Nephron (organoid): ENCODE measurements around the gene MRGPRD.

Experiments used
- H3K27ac Mint-ChIP-seq, 3 experiments: 2 replicates each; pipeline ENCODE4 v1.8.0; 2020; ENCODE audit warnings: mixed read lengths in 3 of 3, mild to moderate bottlenecking in 2 of 3, moderate library complexity in 1 of 3
- H3K27me3 Mint-ChIP-seq: 2 replicates; pipeline ENCODE4 v1.8.0; 2021; ENCODE audit warnings: low read depth, mild to moderate bottlenecking, moderate library complexity, mixed read lengths
- H3K36me3 Mint-ChIP-seq: 2 replicates; pipeline ENCODE4 v1.8.0; 2020; ENCODE audit warnings: low read depth, mixed read lengths
- H3K4me1 Mint-ChIP-seq: 2 replicates; pipeline ENCODE4 v1.8.0; 2020; ENCODE audit warnings: mixed read lengths
- H3K4me3 Mint-ChIP-seq, 3 experiments: 2 replicates each; pipeline ENCODE4 v1.8.0; 2020; ENCODE audit warnings: mild to moderate bottlenecking in 3 of 3, mixed read lengths in 3 of 3, moderate library complexity in 2 of 3
- H3K9me3 Mint-ChIP-seq: 2 replicates; pipeline ENCODE4 v1.8.0; 2020; ENCODE audit warnings: mixed read lengths
- TF ChIP-seq, protein P1 (sequence below), 3 experiments: fragments of 200-600 bp; sonication (generic); IDR thresholded peaks; one replicate each; pipeline ENCODE4 v1.5.0; 2021; ENCODE audit warnings: antibody characterized with exemption in 3 of 3; ENCODE audit not compliant: unreplicated experiment in 3 of 3

MRGPRD gene

DNA sequence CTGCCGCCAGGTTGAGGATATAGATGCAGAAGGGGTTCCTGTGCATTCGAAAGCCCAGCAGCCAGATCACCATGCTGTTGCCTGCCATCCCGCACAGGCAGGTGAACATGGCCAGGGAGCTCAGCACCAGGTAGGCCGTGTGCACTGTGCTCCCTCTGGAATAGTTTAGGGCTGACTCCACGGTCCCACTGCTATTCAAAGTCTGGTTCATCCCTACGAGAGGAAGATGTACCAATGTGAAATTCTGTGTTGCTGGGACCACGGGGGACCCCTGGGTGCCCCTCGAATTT, at the start of gene MRGPRD:
MRGPRD (minus strand) TSS at position 211 of the 290 bp plus-strand sequence; CDS start at position 211, 0 bp downstream.
- Mint-ChIP-seq H3K27ac (no peak within 1 kb of the TSS), H3K9me3 (peaks cover 12% of the 10 kb centered on the region), H3K4me3 (no peak within 1 kb of the TSS), H3K4me1 (peaks cover 28% of the 10 kb centered on the region), H3K27me3 (peaks cover 24% of the 10 kb centered on the region), H3K36me3 (no peaks in the 10 kb centered on the region)
- TF ChIP-seq, protein P1, sequence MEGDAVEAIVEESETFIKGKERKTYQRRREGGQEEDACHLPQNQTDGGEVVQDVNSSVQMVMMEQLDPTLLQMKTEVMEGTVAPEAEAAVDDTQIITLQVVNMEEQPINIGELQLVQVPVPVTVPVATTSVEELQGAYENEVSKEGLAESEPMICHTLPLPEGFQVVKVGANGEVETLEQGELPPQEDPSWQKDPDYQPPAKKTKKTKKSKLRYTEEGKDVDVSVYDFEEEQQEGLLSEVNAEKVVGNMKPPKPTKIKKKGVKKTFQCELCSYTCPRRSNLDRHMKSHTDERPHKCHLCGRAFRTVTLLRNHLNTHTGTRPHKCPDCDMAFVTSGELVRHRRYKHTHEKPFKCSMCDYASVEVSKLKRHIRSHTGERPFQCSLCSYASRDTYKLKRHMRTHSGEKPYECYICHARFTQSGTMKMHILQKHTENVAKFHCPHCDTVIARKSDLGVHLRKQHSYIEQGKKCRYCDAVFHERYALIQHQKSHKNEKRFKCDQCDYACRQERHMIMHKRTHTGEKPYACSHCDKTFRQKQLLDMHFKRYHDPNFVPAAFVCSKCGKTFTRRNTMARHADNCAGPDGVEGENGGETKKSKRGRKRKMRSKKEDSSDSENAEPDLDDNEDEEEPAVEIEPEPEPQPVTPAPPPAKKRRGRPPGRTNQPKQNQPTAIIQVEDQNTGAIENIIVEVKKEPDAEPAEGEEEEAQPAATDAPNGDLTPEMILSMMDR (IDR thresholded peaks at IDR 0.05; ENCODE audit: unreplicated experiment in 3 of 3), result no peak

DNA sequence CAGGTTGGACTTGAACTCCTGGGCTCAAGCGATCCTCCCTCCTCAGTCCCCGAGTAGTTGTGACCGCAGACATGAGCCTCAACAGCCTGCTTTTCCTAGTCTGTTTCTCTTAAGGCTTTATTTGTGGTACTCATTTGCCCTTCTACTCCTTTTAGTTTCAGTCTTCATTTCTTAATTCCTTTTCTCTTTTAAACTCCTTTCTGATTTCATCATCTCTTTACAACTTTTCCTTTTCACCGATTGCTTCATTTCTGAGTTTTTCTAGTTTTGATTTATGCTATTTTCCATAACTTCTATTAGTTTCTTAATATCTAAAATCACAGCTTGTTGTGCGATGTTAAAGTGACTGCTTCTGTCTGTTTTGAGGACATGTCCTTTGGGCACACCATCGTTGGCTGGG, 49.5 kb upstream of the MRGPRD start:
- Mint-ChIP-seq H3K36me3 (no peaks in the 10 kb centered on the region), H3K4me3 (no peak overlapping the region), H3K9me3 (no peaks in the 10 kb centered on the region), H3K27me3 (no peaks in the 10 kb centered on the region), H3K27ac (no peak overlapping the region), H3K4me1 (peaks cover 9% of the 10 kb centered on the region)
- TF ChIP-seq, protein P1 (IDR thresholded peaks at IDR 0.05; ENCODE audit: unreplicated experiment in 3 of 3), result no peak

DNA sequence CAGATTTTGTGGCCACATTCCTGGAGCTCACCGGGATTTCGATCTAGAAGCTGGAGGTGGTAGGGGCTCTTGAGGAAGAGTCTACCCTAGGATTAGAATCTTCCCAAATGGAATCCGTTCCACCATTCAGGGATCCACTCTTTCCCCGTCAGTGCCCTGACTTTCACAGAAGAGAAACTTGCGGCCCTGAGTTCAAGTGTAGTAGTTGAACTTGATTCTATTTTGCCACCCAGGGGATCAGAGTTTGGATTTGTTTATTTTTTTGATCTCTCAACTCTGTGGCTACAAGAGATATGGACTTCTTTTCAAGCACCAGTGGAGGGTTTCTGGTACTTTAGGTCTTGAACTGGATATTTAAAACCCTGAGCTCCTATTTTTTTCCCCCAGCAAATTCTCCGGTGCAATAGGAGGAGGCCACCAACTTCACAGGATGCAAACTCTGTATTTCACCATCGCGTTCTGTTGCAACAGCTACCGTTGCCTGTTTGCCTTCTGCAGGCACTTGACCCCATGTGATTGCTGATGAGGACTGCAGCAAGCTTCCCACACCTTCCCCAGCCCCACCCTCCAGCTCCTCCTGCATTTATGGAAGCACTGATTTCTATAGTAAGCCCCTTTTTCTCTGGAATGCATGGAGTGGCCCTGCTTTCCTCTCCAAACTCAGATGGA, 47.1 kb upstream of the MRGPRD start:
- TF ChIP-seq, protein P1 (IDR thresholded peaks at IDR 0.05; ENCODE audit: unreplicated experiment in 3 of 3), result no peak
- no peak overlapping the region for H3K27ac Mint-ChIP-seq
- no peaks in the 10 kb centered on the region for H3K27me3 Mint-ChIP-seq
- H3K36me3 Mint-ChIP-seq, result no peaks in the 10 kb centered on the region
- H3K4me3 Mint-ChIP-seq, result no peak overlapping the region
- H3K4me1 Mint-ChIP-seq, result no peaks in the 10 kb centered on the region
- no peaks in the 10 kb centered on the region for H3K9me3 Mint-ChIP-seq

- Mint-ChIP-seq H3K36me3 (no peaks in the 10 kb centered on the region), H3K27ac (no peak overlapping the region), H3K4me1 (no peaks in the 10 kb centered on the region), H3K27me3 (no peaks in the 10 kb centered on the region), H3K9me3 (no peaks in the 10 kb centered on the region), H3K4me3 (no peak overlapping the region)
- TF ChIP-seq, protein P1 (IDR thresholded peaks at IDR 0.05; ENCODE audit: unreplicated experiment in 3 of 3), result no peak
Measured at GRCh38 chr11:69024509-69024908, 43.7 kb upstream of the MRGPRD start.

GRCh38 chr11:69022260-69022659, 41.5 kb upstream of the MRGPRD start:
- peaks cover 7% of the 10 kb centered on the region for H3K27me3 Mint-ChIP-seq
- TF ChIP-seq, protein P1 (IDR thresholded peaks at IDR 0.05; ENCODE audit: unreplicated experiment in 3 of 3), result no peak
- no peaks in the 10 kb centered on the region for H3K9me3 Mint-ChIP-seq
- H3K4me3 Mint-ChIP-seq, result no peak overlapping the region
- H3K27ac Mint-ChIP-seq, result no peak overlapping the region
- H3K4me1 Mint-ChIP-seq, result no peaks in the 10 kb centered on the region
- H3K36me3 Mint-ChIP-seq, result no peaks in the 10 kb centered on the region

DNA sequence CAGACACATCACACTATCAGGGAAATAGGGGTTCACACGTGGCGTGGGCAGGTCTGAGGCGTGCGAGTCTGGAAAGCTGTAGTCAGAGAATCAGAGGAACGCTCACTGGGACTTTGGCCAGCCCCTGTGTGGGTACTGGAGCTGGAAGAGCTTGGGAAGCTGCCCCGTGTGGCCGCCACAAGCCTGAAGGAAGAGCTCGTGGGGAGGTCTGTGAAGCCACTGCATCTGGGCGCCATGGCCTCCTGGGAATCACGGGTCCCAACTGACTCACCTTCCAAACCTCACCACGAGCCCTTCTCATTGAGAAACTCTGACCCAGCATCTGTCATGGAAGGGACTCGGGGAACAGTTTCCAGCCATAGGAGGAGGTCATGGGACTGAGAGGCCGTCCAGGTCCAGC, 38.1 kb upstream of the MRGPRD start:
- no peaks in the 10 kb centered on the region for H3K36me3 Mint-ChIP-seq
- peaks cover 10% of the 10 kb centered on the region for H3K27me3 Mint-ChIP-seq
- H3K9me3 Mint-ChIP-seq, result no peaks in the 10 kb centered on the region
- peaks cover 7% of the 10 kb centered on the region for H3K4me1 Mint-ChIP-seq
- H3K4me3 Mint-ChIP-seq, result no peak overlapping the region
- TF ChIP-seq, protein P1 (IDR thresholded peaks at IDR 0.05; ENCODE audit: unreplicated experiment in 3 of 3), result no peak
- no peak overlapping the region for H3K27ac Mint-ChIP-seq
